SU-DHL-6 (cell line): ENCODE measurements around the gene NKD1.
"Not testable (repeated sequence)": the region's sequence is repeated elsewhere in the genome, so short reads cannot be mapped to it uniquely, and the experiment has no call there.

Experiments used
- H2AFZ ChIP-seq: fragments of 200-600 bp; sonication (generic); 2 replicates; pipeline ENCODE4 v1.6.1; 2014; ENCODE audit warnings: low read depth, mild to moderate bottlenecking, moderate library complexity, mixed read lengths, antibody characterized with exemption, low read length; ENCODE audit not compliant: severe bottlenecking
- H3F3A ChIP-seq: fragments of 200-600 bp; shearing (Covaris generic); 2 replicates; pipeline ENCODE4 v1.6.0; 2016; ENCODE audit warnings: antibody characterized with exemption, mild to moderate bottlenecking; ENCODE audit not compliant: insufficient read depth
- H3K27ac ChIP-seq: fragments of 200-600 bp; sonication (generic); 2 replicates; pipeline ENCODE4 v1.5.1; 2016; ENCODE audit warnings: low read depth, mild to moderate bottlenecking, low read length, moderate library complexity, mixed read lengths
- H3K27me3 ChIP-seq: fragments of 200-600 bp; sonication (generic), shearing (Covaris generic); 2 replicates; pipeline ENCODE4 v1.6.0; 2014; ENCODE audit warnings: mild to moderate bottlenecking, low read length
- H3K36me3 ChIP-seq: fragments of 200-600 bp; sonication (generic); 2 replicates; pipeline ENCODE4 v1.6.1; 2014; ENCODE audit warnings: mild to moderate bottlenecking, low read length, mixed read lengths
- H3K4me2 ChIP-seq: fragments of 300-600, 200-600 bp; shearing (Covaris generic), sonication (generic); 2 replicates; pipeline ENCODE4 v1.6.0; 2014; ENCODE audit warnings: low read length, low read depth, mild to moderate bottlenecking; ENCODE audit not compliant: poor library complexity, severe bottlenecking
- H3K4me3 ChIP-seq: fragments of 200-600 bp; sonication (generic); 2 replicates; pipeline ENCODE4 v1.5.1; 2014; ENCODE audit warnings: antibody characterized with exemption, low read length, mild to moderate bottlenecking, mixed read lengths; ENCODE audit not compliant: insufficient read depth, poor library complexity, severe bottlenecking
- H3K79me2 ChIP-seq: fragments of 200-600 bp; sonication (generic); 2 replicates; pipeline ENCODE4 v1.6.1; 2014; ENCODE audit warnings: mild to moderate bottlenecking, low read length, moderate library complexity; ENCODE audit not compliant: insufficient read depth
- H3K9ac ChIP-seq: fragments of 200-600 bp; sonication (generic); 2 replicates; pipeline ENCODE4 v1.7.0; 2014; ENCODE audit warnings: mild to moderate bottlenecking, low read length
- H3K9me2 ChIP-seq: fragments of 200-600 bp; sonication (generic); replicated peaks from 2 replicates; pipeline ENCODE4 v1.6.1; 2014; ENCODE audit warnings: low read length; ENCODE audit not compliant: insufficient read depth
- H3K9me3 ChIP-seq: fragments of 200-600 bp; sonication (generic); 2 replicates; pipeline ENCODE4 v1.6.1; 2014; ENCODE audit warnings: low read length, mixed read lengths; ENCODE audit not compliant: insufficient read depth
- H4K20me1 ChIP-seq: fragments of 200-600 bp; sonication (generic); 2 replicates; pipeline ENCODE4 v1.6.1; 2014; ENCODE audit warnings: low read depth, mild to moderate bottlenecking, antibody characterized with exemption, low read length, moderate library complexity, mixed read lengths
- EZH2phosphoT487 ChIP-seq: fragments of 200-600 bp; sonication (generic), shearing (Covaris generic); conservative IDR thresholded peaks from 2 replicates; pipeline ENCODE4 v1.6.1; 2018; ENCODE audit warnings: mild to moderate bottlenecking, antibody characterized with exemption, low read length, moderate library complexity, mixed read lengths
- TF ChIP-seq, protein P1 (sequence below): fragments of 200-600 bp; sonication (generic); IDR thresholded peaks from one replicate; pipeline ENCODE4 v1.5.1; 2017; ENCODE audit warnings: antibody characterized with exemption, mild to moderate bottlenecking, low read length, moderate library complexity; ENCODE audit not compliant: insufficient read depth, poor library complexity, severe bottlenecking

The NKD1 gene

DNA sequence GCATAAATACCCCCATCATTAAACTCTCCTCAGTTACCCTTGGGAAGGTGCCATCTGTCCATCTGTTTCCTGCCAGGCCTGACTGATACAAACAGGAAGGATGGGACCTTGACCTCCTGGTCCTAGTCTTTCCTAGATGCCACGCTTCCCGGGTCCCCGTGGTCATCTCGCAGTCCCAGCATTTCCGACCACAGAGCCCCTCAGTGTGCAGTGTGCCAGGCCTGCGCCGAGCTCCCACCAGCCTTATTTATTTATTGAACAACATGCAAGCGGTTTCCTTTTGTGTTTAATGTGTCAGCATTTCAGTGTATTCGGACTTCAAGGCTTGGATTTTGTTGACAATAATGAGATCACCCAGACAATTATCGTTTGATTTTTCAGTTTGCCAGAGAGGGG, 45.6 kb upstream of the NKD1 start:
- no peak overlapping the region for H2AFZ ChIP-seq

DNA sequence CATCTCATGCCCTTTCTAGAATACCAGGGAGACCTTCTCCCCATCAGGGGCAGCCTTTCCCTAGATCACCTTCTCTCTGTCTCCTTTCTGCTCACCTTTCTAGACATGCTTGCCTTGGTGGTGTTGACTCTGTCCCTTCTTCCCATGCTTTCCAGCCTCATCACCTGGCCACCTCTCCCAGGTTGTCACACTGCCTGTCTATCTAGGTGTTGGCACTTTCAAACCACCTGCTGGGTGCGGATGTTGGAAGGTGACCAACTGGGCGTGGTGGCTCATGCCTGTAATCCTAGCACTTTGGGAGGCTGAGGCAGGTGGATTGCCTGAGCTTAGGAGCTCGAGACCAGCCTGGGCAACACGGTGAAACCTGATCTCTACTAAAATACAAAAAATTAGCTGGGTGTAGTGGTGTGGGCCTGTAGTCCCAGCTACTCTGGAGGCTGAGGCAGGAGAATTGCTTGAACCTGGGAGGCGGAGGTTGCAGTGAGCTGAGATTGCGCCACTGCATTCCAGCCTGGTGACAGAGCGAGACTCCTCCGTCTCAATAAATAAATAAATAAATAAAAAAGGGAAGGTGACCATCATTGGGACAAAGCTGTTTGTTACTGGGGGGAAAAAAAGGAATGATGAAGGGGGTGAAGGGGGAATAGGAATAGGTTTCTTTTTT, 44.2 kb upstream of the NKD1 start:
- H3K9ac ChIP-seq, H3K4me2 ChIP-seq, H3K9me2 ChIP-seq, H2AFZ ChIP-seq, H4K20me1 ChIP-seq, H3K27me3 ChIP-seq, H3K36me3 ChIP-seq, H3K27ac ChIP-seq, H3K4me3 ChIP-seq, H3F3A ChIP-seq, H3K79me2 ChIP-seq, H3K9me3 ChIP-seq: not testable (repeated sequence)

More for the DNA sequence above, 45.6 kb upstream of the NKD1 start:
- Histone ChIP-seq H3K4me2 (no peak overlapping the region), H4K20me1 (no peaks in the 10 kb centered on the region), H3K9me3 (no peaks in the 10 kb centered on the region), H3K9me2 (no peaks in the 10 kb centered on the region), H3K4me3 (no peak overlapping the region), H3K27me3 (no peaks in the 10 kb centered on the region), H3F3A (no peaks in the 10 kb centered on the region), H3K79me2 (no peaks in the 10 kb centered on the region), H3K9ac (no peak overlapping the region), H3K36me3 (no peaks in the 10 kb centered on the region), H3K27ac (no peak overlapping the region)
- no peak for TF ChIP-seq EZH2phosphoT487
- TF ChIP-seq, protein P1, sequence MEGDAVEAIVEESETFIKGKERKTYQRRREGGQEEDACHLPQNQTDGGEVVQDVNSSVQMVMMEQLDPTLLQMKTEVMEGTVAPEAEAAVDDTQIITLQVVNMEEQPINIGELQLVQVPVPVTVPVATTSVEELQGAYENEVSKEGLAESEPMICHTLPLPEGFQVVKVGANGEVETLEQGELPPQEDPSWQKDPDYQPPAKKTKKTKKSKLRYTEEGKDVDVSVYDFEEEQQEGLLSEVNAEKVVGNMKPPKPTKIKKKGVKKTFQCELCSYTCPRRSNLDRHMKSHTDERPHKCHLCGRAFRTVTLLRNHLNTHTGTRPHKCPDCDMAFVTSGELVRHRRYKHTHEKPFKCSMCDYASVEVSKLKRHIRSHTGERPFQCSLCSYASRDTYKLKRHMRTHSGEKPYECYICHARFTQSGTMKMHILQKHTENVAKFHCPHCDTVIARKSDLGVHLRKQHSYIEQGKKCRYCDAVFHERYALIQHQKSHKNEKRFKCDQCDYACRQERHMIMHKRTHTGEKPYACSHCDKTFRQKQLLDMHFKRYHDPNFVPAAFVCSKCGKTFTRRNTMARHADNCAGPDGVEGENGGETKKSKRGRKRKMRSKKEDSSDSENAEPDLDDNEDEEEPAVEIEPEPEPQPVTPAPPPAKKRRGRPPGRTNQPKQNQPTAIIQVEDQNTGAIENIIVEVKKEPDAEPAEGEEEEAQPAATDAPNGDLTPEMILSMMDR = no peak

DNA sequence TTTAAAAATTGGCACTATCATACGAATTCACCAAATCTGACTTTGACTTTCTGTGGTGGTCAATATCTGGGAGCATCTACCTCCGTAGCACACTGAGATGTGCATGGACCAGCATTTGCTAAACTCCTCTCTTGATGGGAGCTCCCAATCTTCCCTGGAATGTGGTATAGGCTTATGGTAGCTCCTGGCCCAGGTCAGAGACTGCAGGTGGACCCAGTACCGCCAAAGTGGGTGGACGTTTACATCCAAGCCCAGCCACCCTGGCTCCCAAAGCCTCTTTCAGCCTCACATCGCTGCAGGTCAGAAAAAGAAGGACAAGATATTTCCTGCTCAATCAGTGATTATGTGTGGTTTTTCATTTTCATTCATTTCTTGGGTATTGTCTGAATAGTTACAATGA, 43.1 kb upstream of the NKD1 start:
- Histone ChIP-seq H3K27me3 (no peaks in the 10 kb centered on the region), H3K79me2 (no peaks in the 10 kb centered on the region), H3K9ac (no peak overlapping the region), H3K4me3 (no peak overlapping the region), H3K9me2 (no peaks in the 10 kb centered on the region), H2AFZ (no peak overlapping the region), H3K27ac (no peak overlapping the region), H4K20me1 (no peaks in the 10 kb centered on the region), H3K4me2 (no peak overlapping the region), H3K9me3 (no peaks in the 10 kb centered on the region), H3K36me3 (no peaks in the 10 kb centered on the region), H3F3A (no peaks in the 10 kb centered on the region)
- TF ChIP-seq, protein P1 = no peak
- TF ChIP-seq EZH2phosphoT487 = no peak

DNA sequence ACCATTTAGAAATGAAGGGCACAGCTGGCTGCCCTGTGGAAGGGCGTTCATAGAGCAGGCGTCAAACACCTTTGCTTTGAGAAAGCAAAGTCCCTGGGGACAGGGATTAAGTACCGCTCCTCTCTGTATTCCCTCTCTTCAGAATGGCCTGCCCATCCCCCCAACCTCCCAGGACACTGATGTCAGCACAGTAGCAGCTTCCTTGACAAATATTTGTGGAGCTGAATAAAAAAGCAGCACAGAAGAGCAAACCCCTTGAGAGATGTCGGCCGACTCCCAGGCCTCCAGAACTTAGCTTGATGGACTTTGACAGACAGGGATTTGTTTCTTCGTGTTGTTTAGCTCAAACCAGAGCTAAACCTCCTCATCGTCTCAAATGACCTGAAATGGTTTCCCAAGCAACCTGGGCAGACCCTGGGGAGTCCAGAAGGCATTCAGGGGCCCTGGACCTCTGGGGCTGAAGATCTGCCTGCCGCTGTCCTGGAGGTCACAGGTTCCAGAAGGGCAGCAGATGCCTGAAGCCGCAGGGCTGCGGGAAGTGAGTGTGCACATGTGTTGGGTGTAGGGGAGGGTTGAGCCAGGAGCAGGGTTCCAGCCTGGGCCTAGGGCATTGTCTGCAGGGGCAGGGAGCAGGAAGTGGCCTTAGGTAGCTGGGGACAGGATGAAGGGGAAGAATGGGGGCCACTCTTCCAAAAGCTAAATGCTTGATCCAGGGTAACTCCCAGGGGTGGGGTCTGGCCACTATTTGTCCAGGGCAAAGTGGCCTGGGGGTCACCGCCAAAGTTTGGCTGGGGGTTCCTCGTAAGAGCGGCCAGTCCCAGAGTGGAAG, 42.3 kb upstream of the NKD1 start:
- Histone ChIP-seq H3K27ac (no peak overlapping the region), H4K20me1 (no peaks in the 10 kb centered on the region), H3K79me2 (no peaks in the 10 kb centered on the region), H3K9me3 (no peaks in the 10 kb centered on the region), H3K4me2 (no peak overlapping the region), H3K27me3 (no peaks in the 10 kb centered on the region), H3F3A (no peaks in the 10 kb centered on the region), H3K4me3 (no peak overlapping the region), H2AFZ (no peak overlapping the region), H3K36me3 (no peaks in the 10 kb centered on the region), H3K9ac (no peak overlapping the region), H3K9me2 (no peaks in the 10 kb centered on the region)
- no peak for TF ChIP-seq EZH2phosphoT487
- TF ChIP-seq, protein P1 = no peak
